Measurements from ENCODE around the gene PEX16.
A peak's percentile ranks its signal among the peaks of the same experiment; 100 is the strongest.

The PEX16 gene

DNA sequence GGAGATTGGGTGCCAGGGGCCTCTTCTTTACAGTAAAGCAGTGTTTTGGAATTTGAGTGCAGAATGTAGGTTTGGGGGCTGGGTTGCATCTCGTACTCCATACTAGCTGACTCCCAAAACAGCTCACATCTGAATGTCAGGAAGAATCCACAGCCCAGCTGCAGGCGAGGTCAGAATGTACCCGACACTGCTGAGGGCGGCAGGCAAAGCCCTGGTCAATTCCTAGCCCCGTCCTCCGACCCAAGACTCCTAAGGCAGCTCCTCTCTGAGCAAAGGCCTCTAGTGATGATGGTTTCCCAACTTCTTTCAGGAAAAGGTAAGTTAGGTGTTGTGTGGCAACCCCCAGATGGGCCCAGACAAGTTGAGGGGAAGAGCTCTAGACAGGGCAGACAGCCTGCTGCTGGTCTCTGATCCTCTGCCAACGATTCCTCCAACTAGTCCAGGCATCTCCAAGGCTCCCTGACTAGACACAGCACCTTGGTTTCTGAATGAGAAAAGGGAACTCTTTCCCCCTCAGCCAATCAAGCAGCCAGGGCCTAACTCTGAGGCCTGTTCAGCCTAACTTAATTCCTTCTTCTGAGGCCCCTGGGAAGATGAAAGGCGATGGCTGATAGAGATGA is 13.4 kb upstream of the PEX16 start:
- no peak for DNase-seq

DNA sequence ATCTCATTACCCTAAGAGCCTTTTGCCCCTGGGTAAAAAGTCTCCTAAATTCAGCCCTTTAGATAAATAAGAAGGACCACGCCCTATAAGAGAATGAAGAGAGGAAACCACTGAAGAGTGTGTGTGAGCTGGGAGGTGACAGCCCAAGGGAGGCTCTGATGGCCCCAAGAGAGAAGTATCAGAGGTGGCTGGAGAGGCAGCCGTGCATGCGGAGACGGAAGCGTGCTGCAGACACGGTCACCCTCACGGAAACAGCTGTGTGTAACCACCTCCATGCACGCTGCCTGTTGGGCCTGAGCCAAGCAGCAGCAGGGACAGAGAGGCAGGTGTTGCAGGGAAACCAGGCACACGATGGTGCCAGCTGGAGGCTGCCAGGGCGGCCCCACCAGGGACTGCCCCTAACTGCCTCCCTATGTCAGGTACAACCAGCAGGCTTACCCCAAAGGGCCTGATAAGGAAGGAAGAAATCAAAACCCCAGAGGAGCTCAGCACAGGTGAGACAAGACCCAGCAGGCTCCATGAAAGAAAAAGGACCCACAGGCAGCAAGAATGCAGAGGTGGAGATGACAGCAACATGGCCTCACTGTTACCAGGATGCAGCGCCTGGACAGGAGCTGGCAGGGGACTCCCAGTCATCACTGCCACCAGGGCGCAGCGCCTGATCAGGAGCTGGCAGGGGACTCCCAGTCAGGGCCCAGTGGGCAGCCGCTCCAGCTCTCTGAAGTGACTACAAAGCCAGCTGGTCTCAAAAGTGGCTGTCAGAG is 12.5 kb upstream of the PEX16 start:
- peak; percentile 61 for DNase-seq

DNA sequence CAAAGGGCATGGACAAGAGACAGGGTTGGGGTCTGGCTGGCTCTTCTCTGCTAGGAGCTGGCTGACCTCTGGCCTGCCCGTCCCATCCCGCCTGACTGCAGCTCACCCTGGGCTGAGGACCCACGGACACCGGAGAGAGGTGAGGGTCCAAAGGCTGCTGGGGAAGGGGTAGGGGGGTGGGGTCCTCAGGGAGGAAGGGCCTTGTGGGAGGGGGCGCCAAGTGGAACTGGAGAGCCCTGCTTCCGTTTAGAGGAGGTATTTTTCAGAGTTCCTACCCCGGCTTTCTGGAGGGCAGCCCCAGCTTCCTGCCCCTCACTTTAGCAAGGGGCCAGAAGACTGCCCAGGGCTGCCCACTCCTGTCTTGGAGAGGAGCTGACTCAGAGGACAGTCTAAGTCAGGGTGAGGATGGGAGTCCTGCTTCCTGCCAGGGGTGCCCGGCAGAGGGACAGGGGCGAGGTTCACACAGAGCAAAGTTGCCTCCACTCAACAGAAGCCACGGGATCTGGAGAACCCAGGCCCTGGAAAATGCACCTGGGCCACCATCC is 11.9 kb upstream of the PEX16 start:
- no peak for DNase-seq

DNA sequence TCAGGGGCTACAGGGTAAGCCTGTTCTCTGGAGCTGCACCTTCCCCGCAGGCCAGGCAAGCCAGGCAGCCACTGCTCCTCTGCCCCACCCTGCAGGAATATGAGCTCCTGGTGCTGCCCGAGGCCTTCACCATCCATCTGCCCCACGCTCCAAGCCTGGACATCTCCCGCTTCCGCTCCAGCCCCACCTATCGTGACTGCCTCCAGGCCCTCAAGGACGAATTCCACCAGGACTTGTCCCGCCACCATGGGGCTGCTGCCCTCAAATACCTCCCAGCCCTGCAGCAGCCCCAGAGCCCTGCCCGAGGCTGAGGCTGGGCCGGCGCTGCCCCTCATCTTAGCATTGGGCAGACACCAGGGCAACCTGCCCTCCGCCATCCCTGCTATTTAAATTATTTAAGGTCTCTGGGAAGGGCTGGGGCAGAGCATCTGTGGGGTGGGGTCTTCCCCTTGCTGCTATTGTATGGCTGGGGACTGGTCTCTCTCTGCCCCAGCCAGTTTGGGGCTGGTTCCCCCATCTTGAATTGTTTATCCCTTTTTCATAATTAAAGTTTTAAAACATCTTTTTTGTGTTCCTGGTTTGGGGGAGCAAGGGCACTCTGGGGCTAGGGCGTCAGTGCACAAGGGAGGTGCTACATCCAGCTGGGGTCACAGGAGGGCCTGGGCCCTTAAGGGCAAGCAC is 11.0 kb upstream of the PEX16 start:
- DNase-seq, result no peak

DNA sequence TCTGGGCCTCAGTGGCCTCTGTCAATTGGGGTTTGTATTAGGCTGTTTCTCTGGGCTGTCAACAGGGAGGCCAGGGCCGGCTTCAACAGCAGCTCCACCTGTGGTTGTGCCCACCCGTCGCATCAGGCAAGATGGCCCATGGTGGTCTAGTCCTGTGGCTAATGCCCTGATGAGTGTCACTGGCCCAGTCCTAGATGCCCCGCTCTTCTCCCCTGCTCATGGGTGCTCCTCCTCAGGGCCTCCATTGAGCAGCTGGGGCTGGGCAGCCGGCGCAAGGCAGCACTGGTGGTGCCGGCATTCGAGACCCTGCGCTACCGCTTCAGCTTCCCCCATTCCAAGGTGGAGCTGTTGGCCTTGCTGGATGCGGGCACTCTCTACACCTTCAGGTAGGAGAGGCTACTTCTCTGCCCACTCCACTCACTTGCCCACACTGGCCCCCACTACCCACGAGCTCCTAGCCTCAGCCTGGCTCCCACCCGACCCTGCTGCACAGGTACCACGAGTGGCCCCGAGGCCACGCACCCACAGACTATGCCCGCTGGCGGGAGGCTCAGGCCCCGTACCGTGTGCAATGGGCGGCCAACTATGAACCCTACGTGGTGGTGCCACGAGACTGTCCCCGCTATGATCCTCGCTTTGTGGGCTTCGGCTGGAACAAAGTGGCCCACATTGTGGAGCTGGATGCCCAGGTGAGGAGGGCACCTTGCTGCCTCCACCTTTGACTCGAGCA is 10.2 kb upstream of the PEX16 start:
- no peak for DNase-seq

DNA sequence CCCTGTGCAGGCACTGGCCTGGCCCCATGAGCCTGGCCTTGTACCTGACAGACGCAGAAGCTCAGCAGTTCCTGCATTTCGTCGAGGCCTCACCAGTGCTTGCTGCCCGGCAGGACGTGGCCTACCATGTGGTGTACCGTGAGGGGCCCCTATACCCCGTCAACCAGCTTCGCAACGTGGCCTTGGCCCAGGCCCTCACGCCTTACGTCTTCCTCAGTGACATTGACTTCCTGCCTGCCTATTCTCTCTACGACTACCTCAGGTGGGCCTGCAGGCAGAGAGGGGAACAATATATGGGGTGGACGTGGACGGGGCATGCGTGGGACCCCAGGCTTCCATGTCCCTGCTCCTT is 9.6 kb upstream of the PEX16 start:
- no peak for DNase-seq

DNA sequence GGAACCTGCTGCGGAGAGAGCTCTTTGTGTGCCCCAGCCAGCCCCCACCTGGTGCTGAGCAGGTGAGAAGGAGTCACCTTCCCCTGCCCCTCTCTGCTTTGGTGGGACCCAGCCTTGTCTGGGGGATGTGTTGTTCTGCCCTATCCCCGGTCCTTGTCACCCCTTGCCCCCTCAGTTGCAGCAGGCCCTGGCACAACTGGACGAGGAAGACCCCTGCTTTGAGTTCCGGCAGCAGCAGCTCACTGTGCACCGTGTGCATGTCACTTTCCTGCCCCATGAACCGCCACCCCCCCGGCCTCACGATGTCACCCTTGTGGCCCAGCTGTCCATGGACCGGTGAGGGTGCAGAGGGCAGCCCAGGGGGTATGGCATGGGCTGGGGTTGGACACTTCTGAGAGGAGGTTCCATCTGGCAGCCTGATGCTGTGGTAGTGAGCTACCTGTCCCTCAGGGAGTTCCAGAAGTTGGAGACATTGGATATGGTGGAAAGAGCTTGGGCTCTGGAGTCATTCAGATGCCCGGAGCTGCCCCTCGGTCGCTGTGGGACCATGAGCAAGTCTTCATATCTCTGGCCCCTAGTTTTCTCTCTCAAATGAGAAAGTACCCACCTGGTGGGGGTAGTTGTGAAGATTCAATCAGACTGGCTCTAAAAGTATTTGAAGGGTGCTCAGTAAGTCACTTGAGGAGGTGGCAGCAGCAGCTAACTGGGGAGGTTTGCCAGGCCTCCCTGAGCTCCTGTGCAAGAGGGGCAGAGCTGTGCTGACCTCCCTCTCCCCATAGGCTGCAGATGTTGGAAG is 9.1 kb upstream of the PEX16 start:
- DNase-seq, result no peak

DNA sequence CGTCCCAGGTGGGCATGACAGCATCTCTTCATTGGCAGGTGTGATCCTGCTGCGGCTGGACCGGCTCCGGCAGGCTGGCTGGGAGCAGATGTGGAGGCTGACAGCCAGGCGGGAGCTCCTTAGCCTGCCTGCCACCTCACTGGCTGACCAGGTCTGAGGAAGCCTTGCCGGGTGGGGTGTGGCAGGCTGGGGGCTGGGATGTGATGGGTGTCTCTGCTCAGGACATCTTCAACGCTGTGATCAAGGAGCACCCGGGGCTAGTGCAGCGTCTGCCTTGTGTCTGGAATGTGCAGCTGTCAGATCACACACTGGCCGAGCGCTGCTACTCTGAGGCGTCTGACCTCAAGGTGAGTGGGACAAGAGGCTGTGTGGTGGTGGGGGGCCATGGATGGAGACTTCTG is 8.3 kb upstream of the PEX16 start:
- DNase-seq, result no peak

DNA sequence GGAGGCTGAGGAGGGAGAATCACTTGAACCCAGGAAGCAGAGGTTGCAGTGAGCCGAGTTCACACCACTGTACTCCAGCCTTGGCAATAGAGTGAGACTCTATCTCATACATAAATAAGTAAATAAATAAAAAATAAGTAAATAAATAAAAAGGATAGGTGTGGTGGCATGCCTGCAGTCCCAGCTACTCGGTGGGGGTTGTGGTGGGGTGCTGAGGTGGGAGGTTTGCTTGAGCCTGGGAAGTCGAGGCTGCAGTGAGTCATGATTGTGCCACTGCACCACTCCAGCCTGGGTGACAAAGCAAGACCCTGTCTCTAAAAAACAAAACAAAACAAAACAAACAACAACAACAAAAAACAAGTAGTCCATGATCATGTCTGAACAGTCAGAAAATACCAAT is 7.9 kb upstream of the PEX16 start:
- DNase-seq, result no peak

DNA sequence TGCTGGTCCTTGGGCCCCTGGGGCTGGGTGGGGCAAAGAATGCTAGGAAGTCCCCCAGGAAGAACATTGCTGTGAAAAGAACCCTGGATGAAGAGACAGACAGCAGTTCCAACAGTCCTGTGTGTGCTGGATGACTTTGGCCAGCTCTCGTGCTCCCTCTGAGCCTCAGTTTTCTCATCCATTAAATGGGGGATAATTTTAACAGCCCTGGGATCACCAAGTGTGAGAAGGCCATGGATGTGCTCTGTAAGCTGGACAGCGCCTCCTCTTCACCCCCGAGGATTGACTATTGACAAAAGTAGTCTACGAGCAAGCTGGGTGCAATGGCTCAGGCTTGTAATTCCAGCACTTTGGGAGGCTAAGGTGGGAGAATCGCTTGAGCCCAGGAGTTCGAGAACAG is 7.2 kb upstream of the PEX16 start:
- DNase-seq, result no peak

DNA sequence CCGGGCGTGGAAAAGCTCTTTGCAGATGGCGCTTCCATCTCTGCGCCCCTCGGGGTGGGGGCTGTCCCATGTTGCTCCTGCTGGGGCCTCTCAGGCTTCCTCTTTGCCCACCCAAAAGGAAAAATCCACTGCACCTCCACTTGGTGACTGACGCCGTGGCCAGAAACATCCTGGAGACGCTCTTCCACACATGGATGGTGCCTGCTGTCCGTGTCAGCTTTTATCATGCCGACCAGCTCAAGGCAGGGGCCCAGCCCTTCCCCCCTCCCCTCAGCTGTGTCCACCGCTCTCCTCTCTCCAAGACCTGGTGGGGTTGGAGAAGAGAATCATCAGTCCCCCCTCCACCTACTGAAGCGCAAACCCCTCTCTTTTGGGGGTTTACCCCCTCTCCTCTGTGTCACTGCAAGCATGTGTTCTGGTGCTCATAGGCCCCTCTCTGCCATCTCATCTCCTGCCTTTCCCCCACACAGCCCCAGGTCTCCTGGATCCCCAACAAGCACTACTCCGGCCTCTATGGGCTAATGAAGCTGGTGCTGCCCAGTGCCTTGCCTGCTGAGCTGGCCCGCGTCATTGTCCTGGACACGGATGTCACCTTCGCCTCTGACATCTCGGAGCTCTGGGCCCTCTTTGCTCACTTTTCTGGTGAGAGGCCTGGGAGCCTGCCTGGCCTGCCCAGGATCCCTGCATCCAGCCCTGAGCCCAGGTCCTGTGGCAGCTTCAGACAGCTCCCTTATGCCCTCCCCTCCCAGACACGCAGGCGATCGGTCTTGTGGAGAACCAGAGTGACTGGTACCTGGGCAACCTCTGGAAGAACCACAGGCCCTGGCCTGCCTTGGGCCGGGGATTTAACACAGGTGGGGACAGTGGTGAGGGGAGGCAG is 6.6 kb upstream of the PEX16 start:
- no peak for DNase-seq

DNA sequence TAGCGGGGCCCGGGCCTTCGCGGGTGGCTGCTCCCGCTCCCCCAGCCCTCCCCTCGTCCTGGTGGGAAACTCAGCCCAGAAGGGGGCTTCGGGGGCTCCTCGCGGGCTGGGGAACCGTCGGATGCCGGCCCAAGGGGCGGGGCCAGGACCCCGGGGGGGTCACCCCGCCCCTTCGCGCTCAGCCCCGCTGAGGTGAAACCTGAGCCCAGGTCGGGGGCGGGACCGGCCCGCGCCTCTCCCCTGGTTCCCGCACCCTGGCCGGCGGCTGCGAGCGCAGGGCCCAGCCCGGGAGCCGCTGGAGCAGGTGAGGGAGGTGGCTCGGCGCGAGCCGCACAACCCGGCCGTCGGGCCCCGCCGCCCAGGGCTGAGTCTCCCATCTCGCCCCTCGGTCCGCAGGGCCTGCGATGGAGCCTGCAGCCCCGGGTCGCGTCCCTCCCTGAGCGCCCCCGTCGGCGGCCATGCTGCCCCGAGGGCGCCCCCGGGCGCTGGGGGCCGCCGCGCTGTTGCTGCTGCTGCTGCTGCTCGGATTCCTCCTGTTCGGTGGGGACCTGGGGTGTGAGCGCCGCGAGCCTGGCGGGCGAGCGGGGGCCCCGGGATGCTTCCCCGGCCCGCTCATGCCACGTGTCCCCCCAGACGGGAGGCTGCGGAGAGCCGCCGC is 4.9 kb upstream of the PEX16 start, which contains the start of gene LARGE2:
Gene LARGE2, plus strand, starts transcription at position 232 of the 658 bp plus-strand sequence. Its CDS starts 227 bp downstream, at position 459.
- peak; percentile 31 for DNase-seq

DNA sequence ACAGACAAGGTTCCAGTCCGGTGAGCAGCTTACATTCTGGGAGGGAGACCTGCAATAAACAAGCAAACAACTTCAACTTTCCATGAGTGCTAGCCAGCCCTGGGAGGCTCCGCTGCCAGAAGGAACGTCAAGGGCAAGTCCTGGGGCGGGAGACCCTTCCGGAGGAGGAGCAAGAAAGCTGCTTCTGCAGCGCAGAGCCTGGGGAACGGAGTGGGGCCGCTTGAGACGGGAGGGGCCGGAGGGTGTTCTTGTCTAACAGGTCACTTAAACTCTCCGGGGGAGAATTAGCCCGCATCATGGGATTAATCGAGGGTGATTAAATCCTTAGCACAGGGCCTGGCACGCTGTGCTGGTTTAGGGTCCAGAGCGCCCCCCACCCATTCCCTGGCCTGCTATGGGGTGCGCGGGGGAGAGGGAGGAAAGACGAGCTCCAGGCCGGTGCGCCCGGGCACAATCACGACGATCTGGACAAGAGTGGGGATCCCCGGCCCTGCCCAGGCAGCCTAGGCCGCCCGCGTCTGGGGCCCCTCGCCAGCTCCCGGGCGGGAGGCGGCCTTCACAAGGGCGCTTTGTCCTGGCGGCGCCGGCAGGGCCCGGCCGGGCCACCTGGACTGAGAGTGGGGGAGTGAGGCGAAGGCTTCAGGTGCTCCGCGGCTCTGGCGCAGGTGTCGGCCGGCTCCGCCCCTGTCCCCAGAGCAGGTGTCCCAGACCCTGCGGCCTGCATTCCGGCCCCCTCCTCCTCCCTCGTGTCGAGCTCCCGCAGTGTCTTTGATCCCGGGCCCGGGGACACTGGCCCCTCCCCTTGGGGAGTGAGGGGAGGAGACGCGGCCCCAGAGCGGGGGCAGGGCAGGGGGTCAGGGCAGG is 4.1 kb upstream of the PEX16 start:
- DNase-seq, result no peak

DNA sequence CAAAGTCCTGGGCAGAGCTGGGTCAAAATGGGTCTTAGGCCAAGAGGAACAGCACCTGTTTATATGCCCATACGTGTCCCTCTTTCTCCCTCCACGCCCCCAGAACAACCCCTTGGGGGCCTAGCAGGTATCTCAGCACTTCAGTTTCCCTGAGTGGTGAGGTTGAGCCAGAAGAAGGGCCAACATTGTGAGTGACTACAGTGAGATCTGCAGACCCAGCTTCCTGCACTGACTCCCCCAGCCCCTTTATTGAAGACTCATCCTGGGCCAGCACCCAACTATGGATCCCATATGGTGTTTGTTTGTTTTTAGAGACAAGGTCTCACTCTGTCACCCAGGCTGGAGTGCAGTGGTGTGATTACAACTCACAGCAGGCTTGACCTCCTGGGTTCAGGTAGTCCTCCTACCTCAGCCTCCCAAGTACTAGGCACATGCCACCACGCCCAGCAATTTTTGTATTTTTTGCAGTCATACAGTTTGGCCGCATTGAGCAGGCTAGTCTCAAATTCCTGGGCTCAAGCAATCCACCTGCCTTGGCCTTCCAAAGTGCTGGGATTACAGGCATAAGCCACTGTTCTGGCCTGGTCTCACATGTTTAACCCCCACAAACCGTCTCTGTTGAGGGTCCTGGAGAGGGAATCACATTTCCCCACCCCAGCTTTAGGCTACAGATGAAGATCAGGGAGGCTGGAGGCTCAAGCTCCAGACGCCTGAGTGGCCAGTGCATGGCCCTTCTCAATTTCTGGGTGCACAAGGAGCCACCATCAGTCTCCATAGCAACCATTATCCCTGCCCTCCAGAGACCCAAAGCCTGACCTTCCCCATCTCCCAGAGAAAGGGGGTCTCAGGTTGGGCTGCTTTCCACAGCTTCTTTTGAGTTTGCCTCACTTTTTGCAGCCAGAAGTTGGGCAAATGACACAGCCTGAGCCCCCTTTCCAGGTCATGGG is 3.1 kb upstream of the PEX16 start:
- DNase-seq, result no peak

DNA sequence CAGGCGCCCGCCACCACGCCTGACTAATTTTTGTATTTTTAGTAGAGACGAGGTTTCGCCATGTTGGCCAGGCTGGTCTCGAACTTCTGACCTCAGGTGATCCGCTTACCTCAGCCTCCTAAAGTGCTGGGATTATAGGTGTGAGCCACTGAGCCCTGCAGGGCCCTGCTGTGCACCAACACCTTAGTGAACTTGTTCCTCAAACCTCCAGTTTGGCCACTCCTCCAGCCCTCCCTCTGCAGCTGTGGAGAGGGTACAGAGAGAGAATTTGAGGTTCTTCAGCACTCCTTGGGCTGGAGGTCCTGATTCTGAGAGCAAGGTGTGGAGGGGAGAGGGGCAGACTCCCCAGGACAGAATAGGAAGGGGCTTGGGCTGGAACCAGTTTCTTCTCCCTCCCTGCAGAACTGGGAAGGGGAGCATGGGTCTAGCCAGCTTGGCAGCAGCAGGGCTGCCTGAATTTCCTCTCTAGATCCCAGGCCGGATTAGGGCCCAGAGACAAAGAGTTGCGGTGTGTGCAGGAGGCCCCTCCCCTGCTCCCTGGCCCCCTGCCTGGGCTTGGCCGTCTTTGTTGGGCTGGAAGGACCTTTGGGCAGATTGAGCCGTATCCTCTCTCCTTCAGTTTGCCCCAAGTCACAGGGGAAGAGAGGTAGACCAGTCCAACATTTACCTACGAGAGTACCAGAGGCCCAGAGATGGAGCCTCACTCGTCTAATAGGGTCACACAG is 2.3 kb upstream of the PEX16 start:
- DNase-seq, result no peak

DNA sequence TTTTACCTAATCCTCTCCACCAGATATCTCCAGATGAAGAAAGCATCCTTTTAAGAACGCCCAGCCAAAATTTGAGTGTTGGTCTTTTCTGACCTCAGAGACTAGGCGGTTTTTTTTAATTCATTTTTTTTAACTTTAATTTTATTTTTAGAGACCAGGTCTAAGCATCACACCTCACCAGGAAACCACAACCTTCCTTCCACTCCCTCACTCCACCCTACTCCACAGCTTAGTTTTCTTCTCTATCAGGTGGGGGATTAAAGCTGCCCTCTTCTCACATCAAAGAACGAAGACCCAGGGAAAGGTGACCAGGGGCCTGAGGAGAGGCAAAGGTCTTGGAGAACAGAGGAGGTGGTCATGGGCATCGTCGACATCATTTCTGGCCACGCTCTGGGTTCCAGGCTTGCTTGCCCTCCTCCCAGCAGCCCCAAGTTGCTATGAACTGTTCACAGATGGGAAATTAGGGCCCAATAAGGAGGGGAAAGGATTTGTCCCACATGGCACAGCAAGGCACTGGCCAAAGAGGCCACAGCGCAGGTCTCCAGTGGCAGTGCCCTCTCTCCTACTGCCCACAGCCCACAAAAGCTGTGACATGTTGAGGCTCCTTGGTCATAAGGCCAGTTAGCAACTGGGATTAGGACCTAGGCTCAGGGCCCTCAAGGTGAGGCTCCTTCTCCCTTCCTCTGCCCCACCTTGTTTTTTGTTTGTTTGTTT is 1.4 kb upstream of the PEX16 start:
- DNase-seq, result no peak

DNA sequence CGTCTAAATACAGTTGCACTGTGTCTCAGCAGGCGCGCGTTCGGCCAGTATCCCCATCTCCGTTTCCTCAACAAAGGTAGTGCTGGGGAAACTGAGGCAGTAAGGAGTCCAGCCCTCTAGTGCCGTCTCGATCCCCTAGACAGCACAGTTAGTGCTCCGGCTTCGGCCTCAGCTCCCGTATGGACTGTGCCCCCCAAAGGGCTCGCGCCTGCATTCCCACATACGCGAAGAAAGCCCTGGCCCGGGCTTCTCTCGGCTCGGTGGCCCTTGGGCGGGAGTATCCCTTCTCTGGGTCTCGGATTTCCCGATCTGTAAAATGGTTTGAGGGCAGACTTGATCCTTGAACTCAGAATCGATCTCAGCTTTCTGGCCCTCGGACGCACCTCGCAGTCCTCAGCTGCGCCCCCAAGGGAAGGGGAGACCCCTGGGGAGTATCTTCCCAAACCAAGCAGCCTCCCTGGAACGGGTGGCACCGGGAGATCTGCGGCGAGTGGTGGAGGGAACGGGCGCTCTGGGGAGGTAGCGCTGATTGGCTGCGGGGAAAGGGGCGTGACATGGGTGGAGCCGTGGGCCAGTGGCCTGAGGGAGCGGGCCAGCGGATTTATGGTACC is 759 bp upstream of the PEX16 start:
- peak; percentile 69 for DNase-seq
